H9 (cell line): ENCODE data around the gene SH3TC1. TPM values are rescaled to one million over a fixed set of nuclear protein-coding genes. Genes with fewer than 3 reads are reported as not detected.

Source experiments
- DNase-seq: peaks from one replicate; pipeline ENCODE4 v3.0.0-alpha.2; 2017
- H2AFZ ChIP-seq: one replicate; pipeline ENCODE4 v1.6.1; 2013; ENCODE audit warnings: mild to moderate bottlenecking, low read length, control low read depth, moderate library complexity
- H2AK5ac ChIP-seq: 2 replicates; pipeline ENCODE4 v1.6.1; 2013; ENCODE audit warnings: low read length, control low read depth, mixed read lengths; ENCODE audit not compliant: insufficient read length
- H2BK120ac ChIP-seq: one replicate; pipeline ENCODE4 v1.6.1; 2013; ENCODE audit warnings: low read depth, mild to moderate bottlenecking, low read length, control low read depth, inconsistent platforms; ENCODE audit not compliant: poor library complexity, severe bottlenecking
- H2BK12ac ChIP-seq: 2 replicates; pipeline ENCODE4 v1.6.1; 2013; ENCODE audit warnings: low read length, control low read depth, mixed read lengths, low read depth; ENCODE audit not compliant: insufficient read length
- H2BK15ac ChIP-seq: 2 replicates; pipeline ENCODE4 v1.6.1; 2013; ENCODE audit warnings: low read depth, low read length, control low read depth
- H2BK20ac ChIP-seq: one replicate; pipeline ENCODE4 v1.6.1; 2013; ENCODE audit warnings: low read depth, mild to moderate bottlenecking, low read length, control low read depth, inconsistent platforms; ENCODE audit not compliant: poor library complexity, severe bottlenecking
- H2BK5ac ChIP-seq: 2 replicates; pipeline ENCODE4 v1.6.1; 2013; ENCODE audit warnings: low read length, control low read depth, mixed read lengths; ENCODE audit not compliant: insufficient read length
- H3K14ac ChIP-seq: 2 replicates; pipeline ENCODE4 v1.6.1; 2013; ENCODE audit warnings: low read length, control low read depth; ENCODE audit not compliant: insufficient read depth
- H3K18ac ChIP-seq: 2 replicates; pipeline ENCODE4 v1.6.1; 2013; ENCODE audit warnings: low read depth, mild to moderate bottlenecking, mixed read lengths, low read length, control low read depth; ENCODE audit not compliant: insufficient read length
- H3K23ac ChIP-seq: 2 replicates; pipeline ENCODE4 v1.6.1; 2013; ENCODE audit warnings: low read length, control low read depth, mixed read lengths, low read depth; ENCODE audit not compliant: insufficient read length
- H3K23me2 ChIP-seq: 2 replicates; pipeline ENCODE4 v1.6.1; 2013; ENCODE audit warnings: low read depth, mild to moderate bottlenecking, mixed read lengths, low read length, control low read depth; ENCODE audit not compliant: insufficient read length, poor library complexity, severe bottlenecking
- H3K27ac ChIP-seq: 2 replicates; pipeline ENCODE4 v1.5.1; 2013; ENCODE audit warnings: low read length, control low read depth, mixed read lengths, low read depth; ENCODE audit not compliant: insufficient read length
- H3K27me3 ChIP-seq: 2 replicates; pipeline ENCODE4 v1.6.1; 2013; ENCODE audit warnings: low read length, control low read depth, inconsistent platforms; ENCODE audit not compliant: insufficient read depth
- H3K4ac ChIP-seq: 2 replicates; pipeline ENCODE4 v1.6.1; 2013; ENCODE audit warnings: low read depth, mild to moderate bottlenecking, control low read depth, inconsistent platforms, low read length, moderate library complexity
- H3K4me1 ChIP-seq: 2 replicates; pipeline ENCODE4 v1.6.1; 2013; ENCODE audit warnings: low read length, control low read depth, inconsistent platforms; ENCODE audit not compliant: insufficient read depth
- H3K4me2 ChIP-seq: 2 replicates; pipeline ENCODE4 v1.6.1; 2013; ENCODE audit warnings: low read length, control low read depth, mixed read lengths; ENCODE audit not compliant: insufficient read length, insufficient read depth
- H3K56ac ChIP-seq: 2 replicates; pipeline ENCODE4 v1.6.1; 2013; ENCODE audit warnings: low read depth, mild to moderate bottlenecking, mixed read lengths, low read length, control low read depth; ENCODE audit not compliant: insufficient read length
- H3K79me1 ChIP-seq: 2 replicates; pipeline ENCODE4 v1.6.1; 2013; ENCODE audit warnings: low read depth, mild to moderate bottlenecking, moderate library complexity, low read length, control low read depth, inconsistent platforms; ENCODE audit not compliant: insufficient read depth, poor library complexity, severe bottlenecking
- H3K79me2 ChIP-seq: 2 replicates; pipeline ENCODE4 v1.6.1; 2013; ENCODE audit warnings: low read length, control low read depth, inconsistent platforms; ENCODE audit not compliant: insufficient read depth
- H3K9ac ChIP-seq: 2 replicates; pipeline ENCODE4 v1.6.1; 2013; ENCODE audit warnings: low read length, control low read depth, mixed read lengths; ENCODE audit not compliant: insufficient read length; ENCODE audit errors: extremely low read depth
- H3K9me3 ChIP-seq: one replicate; pipeline ENCODE4 v1.6.1; 2013; ENCODE audit warnings: low read depth, low read length, inconsistent platforms; ENCODE audit not compliant: control insufficient read depth
- H3T11ph ChIP-seq: one replicate; pipeline ENCODE4 v1.6.1; 2013; ENCODE audit warnings: mild to moderate bottlenecking, low read length, control low read depth, inconsistent platforms
- H4K20me1 ChIP-seq: one replicate; pipeline ENCODE4 v1.6.1; 2013; ENCODE audit not compliant: control insufficient read depth, insufficient read length, insufficient read depth
- H4K5ac ChIP-seq: 2 replicates; pipeline ENCODE4 v1.6.1; 2013; ENCODE audit warnings: low read depth, mild to moderate bottlenecking, mixed read lengths, low read length, control low read depth; ENCODE audit not compliant: insufficient read length
- H4K8ac ChIP-seq: replicated peaks from 2 replicates; pipeline ENCODE4 v1.6.1; 2013; ENCODE audit warnings: low read length, control low read depth, mixed read lengths, low read depth; ENCODE audit not compliant: insufficient read length
- H4K91ac ChIP-seq: 2 replicates; pipeline ENCODE4 v1.6.1; 2013; ENCODE audit warnings: low read depth, mild to moderate bottlenecking, moderate library complexity, mixed read lengths, low read length, control low read depth; ENCODE audit not compliant: insufficient read length
- H3K27ac Mint-ChIP-seq, 3 experiments: 2 replicates in 2 of 3; 3 replicates in 1 of 3; pipeline ENCODE4 v1.8.0; 2020 to 2021; ENCODE audit warnings: mixed read lengths in 3 of 3, mild to moderate bottlenecking in 1 of 3, moderate library complexity in 1 of 3
- H3K27me3 Mint-ChIP-seq: 2 replicates; pipeline ENCODE4 v1.8.0; 2021; ENCODE audit warnings: low read depth, mild to moderate bottlenecking, moderate library complexity, mixed read lengths
- H3K36me3 Mint-ChIP-seq, 3 experiments: 2 replicates in 2 of 3; 3 replicates in 1 of 3; pipeline ENCODE4 v1.8.0; 2020 to 2021; ENCODE audit warnings: low read depth in 3 of 3, mixed read lengths in 3 of 3; ENCODE audit not compliant: insufficient read depth in 1 of 3
- H3K4me1 Mint-ChIP-seq, 2 experiments: 2 replicates each; pipeline ENCODE4 v1.8.0; 2020; ENCODE audit warnings: mixed read lengths in 2 of 2
- H3K4me3 Mint-ChIP-seq, 2 experiments: 2 replicates in 1 of 2; 3 replicates in 1 of 2; pipeline ENCODE4 v1.8.0; 2020 to 2021; ENCODE audit warnings: mild to moderate bottlenecking in 2 of 2, mixed read lengths in 2 of 2, moderate library complexity in 1 of 2
- H3K9me3 Mint-ChIP-seq, 2 experiments: 2 replicates in 1 of 2; 3 replicates in 1 of 2; pipeline ENCODE4 v1.8.0; 2020; ENCODE audit warnings: mild to moderate bottlenecking in 2 of 2, mixed read lengths in 2 of 2, moderate library complexity in 1 of 2
- CTCF ChIP-seq: fragments of 200-600 bp; sonication (generic); conservative IDR thresholded peaks from 3 replicates; pipeline ENCODE4 v1.8.0; 2021; ENCODE audit warnings: antibody characterized with exemption, mild to moderate bottlenecking
- WGBS: extraction: QIAGEN DNeasy Blood & Tissue Kit; methylation state at CpG from one replicate; pipeline ENCODE4 v1.1.7; 2013; ENCODE audit warnings: missing lambda C conversion rate, low lambda C conversion rate, mixed read lengths; ENCODE audit not compliant: insufficient read length; ENCODE audit errors: extremely low coverage; 5-methylcytosine and 5-hydroxymethylcytosine counted together
- total RNA-seq: library from RNA; stranded (reverse); gene quantifications from 2 replicates; pipeline ENCODE4 v1.2.1, GENCODE V29; 2021

SH3TC1 gene
- total RNA-seq, 1 experiment from 2014 or later, result 0.74 TPM

- Histone ChIP-seq H2AK5ac (no peak overlapping the region), H3K79me2 (no peaks in the 10 kb centered on the region), H3K27me3 (no peaks in the 10 kb centered on the region), H4K5ac (no peak overlapping the region), H3K4ac (no peak overlapping the region), H3K4me2 (no peak overlapping the region), H3K9ac (no peak overlapping the region), H2BK120ac (no peak overlapping the region), H4K91ac (no peak overlapping the region), H2BK15ac (no peak overlapping the region), H3K23me2 (no peaks in the 10 kb centered on the region), H4K8ac (no peak overlapping the region), H2BK20ac (no peak overlapping the region), H3K23ac (no peak overlapping the region), H3K9me3 (no peaks in the 10 kb centered on the region), H4K20me1 (no peaks in the 10 kb centered on the region), H3K79me1 (no peaks in the 10 kb centered on the region), H2AFZ (no peak overlapping the region), H2BK12ac (no peak overlapping the region), H3K56ac (no peak overlapping the region), H3K27ac (no peak overlapping the region), H3K18ac (no peak overlapping the region), H3T11ph (no peak overlapping the region), H3K4me1 (no peaks in the 10 kb centered on the region), H3K14ac (no peak overlapping the region), H2BK5ac (no peak overlapping the region)
- Mint-ChIP-seq H3K27ac (no peak overlapping the region), H3K9me3 (no peaks in the 10 kb centered on the region), H3K4me3 (no peak overlapping the region), H3K36me3 (no peaks in the 10 kb centered on the region), H3K27me3 (peaks cover 7% of the 10 kb centered on the region), H3K4me1 (peaks cover 2 to 11% of the 10 kb centered on the region in 2 experiments; a peak in 2 of 4 replicates)
- DNase-seq, result no peak
- no CpG with 5 or more reads among the region's 9 CpGs for WGBS
- no peak for TF ChIP-seq CTCF
Measured at GRCh38 chr4:8239661-8240060, 40.6 kb downstream of the SH3TC1 start.
